Stimulated activated CD8-positive, alpha-beta memory T cell treated with anti-CD3 and anti-CD28 coated beads, Interleukin-12 subunit alpha, Interleukin-12 subunit beta, amount 100 ng/mL, for 1 hour (primary cell): ENCODE measurements around the gene SLC5A1.

Experiments
- DNase-seq: peaks from one replicate; pipeline ENCODE4 v3.0.0-alpha.2; 2020; ENCODE audit warnings: low read depth

The SLC5A1 gene

DNA sequence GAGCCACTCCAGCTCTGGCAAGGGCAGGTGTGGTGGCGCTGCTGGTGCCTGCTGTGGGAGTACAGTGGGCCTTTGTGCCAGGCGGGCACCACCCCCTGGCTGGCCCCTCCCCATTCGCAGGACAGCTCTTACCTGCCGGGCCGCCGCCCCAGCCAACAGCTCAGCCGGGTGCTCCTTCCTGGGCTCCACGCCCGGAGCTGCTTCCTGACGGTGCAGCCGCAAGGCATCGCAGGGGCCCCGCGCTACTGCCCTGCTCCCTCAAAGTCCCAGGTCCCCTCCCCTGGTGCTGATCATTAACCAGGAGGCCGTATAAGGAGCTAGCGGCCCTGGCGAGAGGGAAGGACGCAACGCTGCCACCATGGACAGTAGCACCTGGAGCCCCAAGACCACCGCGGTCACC lies at the start of gene SLC5A1:
Gene SLC5A1, plus strand, starts transcription at position 338 of the 400 bp plus-strand sequence. Its CDS starts 21 bp downstream, at position 359.
- DNase-seq, result no peak

GRCh38 chr22:31995046-31995445 lies 48.0 kb upstream of the SLC5A1 start:
- no peak for DNase-seq

GRCh38 chr22:31995807-31996206 lies 47.3 kb upstream of the SLC5A1 start:
- DNase-seq, result no peak

DNA sequence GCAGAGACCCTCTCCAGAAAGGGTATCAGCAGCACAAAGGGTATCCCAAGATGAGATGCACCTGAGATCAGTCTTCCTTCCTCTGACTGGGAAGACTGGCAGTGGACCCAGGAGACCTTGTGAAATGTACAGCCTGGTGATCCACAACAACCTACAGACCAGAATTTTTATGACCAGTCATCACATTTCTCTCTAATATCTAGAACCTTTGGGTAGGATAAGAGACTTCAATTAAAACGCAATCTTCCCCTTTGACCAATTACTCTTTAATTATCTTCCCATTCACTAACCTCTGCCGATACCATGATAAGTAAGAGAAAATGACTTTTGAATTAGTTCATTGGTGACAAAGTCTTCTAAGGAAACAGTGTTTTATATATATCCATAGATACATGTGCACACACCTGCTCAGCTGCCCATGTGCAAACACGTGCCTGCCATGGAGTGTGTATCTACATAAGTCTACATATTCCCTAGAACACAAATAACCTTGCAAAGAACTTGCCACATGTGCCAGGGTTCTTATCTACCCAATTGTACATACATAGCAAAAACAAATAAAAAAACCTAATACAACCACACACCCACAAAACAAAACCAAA lies 44.2 kb upstream of the SLC5A1 start:
- DNase-seq, result no peak

GRCh38 chr22:32000181-32000580 lies 42.9 kb upstream of the SLC5A1 start:
- no peak for DNase-seq

DNA sequence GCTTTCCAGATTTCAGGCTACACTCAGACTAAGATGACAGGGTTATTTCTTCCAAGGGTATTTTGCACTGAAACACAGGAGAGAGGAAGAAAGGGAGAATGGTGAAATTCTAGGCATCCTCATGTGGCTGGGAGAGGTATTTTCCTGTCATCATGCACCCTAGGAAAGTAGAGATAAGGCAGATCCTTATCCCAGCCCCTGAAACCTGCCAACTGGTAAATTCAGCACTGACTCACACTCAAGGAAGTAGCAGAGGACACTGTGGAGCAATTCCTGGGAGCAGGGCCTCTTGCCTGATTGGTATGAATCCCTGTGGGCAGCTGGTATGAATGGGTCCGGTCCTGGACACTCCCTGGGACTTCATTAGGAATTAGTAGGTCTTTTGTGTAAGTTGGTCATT lies 37.6 kb upstream of the SLC5A1 start:
- no peak for DNase-seq

DNA sequence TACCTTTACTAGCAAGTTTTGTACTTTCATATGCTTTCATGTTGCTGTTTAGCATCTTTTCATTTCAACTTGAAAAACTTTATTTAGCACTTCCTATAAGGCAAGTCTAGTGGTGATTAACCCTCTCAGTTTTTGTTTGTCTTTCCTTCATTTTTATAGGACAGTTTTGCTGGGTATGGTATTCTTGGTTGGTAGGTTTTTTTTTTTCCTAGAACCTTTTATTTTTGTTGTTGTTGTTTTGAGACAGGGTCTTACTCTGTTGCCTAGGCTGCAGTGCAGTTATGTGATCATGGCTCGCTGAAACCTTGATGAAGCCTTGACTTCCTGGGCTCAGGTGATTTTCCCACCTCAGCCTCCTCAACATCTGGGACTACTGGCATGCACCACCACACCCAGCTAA lies 29.9 kb upstream of the SLC5A1 start:
- no peak for DNase-seq

DNA sequence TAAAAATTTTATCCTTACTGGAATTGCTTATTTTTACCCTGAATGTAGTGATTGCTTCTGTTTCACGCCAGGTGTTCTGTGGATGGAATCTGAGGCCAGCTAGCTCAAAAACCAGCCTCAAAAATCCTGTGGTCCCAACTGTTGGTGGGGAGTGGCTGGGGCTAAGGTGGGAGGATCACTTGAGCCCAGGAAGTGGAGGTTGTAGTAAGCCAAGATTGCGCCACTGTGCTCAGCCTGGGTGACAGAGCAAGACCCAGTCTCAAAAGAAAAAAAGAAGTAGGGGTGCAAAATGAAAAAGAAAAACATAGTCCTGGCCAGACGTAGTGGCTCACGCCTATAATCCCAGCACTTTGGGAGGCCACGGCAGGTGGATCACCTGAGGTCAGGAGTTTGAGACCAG lies 27.0 kb upstream of the SLC5A1 start:
- DNase-seq, result no peak

- DNase-seq, result no peak
These were observed 25.0 kb upstream of the SLC5A1 start for GRCh38 chr22:32018056-32018455.

GRCh38 chr22:32020117-32020516 lies 22.9 kb upstream of the SLC5A1 start:
- no peak for DNase-seq

DNA sequence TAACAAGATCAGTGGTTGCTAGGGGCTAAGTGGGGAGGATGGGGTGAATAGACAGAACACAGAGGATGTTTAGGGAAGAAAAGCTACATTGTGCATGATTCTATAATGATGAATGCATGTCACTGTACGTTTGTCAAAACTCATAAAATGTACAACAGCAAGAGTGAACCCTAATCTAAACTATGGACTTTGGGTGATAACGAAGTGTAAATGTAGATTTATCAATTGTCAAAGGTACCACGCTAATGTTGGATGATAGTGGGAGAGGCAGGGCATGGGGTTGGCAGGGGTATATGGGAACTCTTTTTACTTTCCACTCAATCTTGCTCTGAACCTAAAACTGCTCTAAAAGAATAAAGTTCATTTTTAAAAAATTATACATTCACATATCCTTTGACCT lies 21.3 kb upstream of the SLC5A1 start:
- no peak for DNase-seq

DNA sequence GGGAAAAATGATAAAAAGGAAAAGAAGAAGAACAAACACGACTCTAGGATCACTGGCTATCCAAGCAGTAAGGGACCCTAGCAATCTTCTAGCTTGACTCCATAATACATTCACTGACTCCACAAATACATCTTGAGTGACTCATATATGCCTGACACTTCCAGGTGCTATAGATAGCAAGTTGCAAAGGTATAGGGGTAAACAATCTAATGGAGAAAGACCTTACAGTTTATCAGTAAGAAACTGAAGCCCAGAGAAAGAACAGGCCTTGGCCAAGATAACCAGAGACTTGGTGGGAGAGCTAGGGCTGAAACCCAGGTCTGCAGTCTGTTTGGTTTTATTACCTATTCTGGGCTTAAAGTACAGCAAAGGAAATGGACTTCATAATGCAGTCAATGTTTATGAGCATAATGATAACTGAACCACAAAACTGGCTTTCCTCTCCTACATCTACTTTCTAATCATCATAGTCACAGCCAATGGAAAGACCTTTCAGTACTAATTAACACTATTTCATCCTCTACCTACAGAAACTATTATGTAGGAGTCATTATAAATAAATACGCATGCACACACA lies 19.7 kb upstream of the SLC5A1 start:
- no peak for DNase-seq

GRCh38 chr22:32024796-32025195 lies 18.3 kb upstream of the SLC5A1 start:
- DNase-seq, result no peak

GRCh38 chr22:32030518-32031247 lies 12.4 kb upstream of the SLC5A1 start:
- no peak for DNase-seq

GRCh38 chr22:32031466-32031865 lies 11.6 kb upstream of the SLC5A1 start:
- no peak for DNase-seq

- no peak for DNase-seq
These were observed 8.8 kb upstream of the SLC5A1 start for GRCh38 chr22:32034275-32034674.

GRCh38 chr22:32037236-32037635 lies 5.8 kb upstream of the SLC5A1 start:
- no peak for DNase-seq

- no peak for DNase-seq
These were observed 2.6 kb upstream of the SLC5A1 start for GRCh38 chr22:32040324-32040904.

- DNase-seq, result no peak
These were observed 330 bp downstream of the SLC5A1 start for GRCh38 chr22:32043391-32043790.

DNA sequence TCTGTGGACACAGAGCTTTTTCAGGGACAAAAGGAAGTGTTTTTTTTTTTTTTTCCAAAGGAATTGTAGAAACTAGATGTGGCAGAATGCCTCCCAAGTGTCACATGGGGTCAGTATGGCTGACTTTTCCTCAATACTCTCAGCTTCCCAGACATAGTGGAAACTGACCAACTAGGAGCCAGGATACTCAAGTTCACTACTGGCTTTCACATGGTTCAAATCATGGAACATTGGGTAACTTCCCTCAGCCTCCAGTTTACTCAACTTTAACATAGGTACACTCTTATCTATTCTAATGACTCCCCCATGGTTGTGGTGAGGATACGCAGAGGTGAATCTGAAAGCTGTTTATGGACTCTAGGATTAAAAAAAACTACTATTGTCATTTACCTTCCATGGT lies 1.4 kb downstream of the SLC5A1 start:
- no peak for DNase-seq

GRCh38 chr22:32044913-32045312 lies 1.9 kb downstream of the SLC5A1 start:
- DNase-seq, result no peak

- DNase-seq, result no peak
These were observed 5.0 kb downstream of the SLC5A1 start for GRCh38 chr22:32048069-32048468.
